ENCODE data around the gene PPP1R15B. TPM values are rescaled to one million over a fixed set of nuclear protein-coding genes. Genes with fewer than 3 reads are reported as not detected.

Gene PPP1R15B
- total RNA-seq, 1 experiment from 2014 or later, result 50.7 TPM

DNA sequence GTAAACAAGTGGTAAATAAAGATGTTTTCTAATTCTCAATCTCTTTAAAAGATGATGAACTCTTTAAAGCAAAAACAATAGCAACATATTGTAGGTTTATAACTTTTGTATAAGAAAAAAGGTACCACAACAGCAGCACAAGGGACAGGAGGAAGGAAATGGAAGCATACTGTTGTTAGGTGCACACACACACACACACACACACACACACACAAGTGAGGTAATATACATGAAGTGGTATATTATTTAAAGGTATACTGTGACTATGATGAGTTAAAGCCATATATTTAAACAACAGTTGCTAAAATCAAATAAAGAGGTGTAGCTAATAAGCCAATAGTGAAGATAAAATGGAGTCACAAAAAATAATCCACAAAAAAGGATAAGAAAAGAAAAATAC lies 20.0 kb downstream of the PPP1R15B start:
- DNase-seq (no peak), ATAC-seq (no peak)
- intact Hi-C loops (cut with micrococcal nuclease), result no loop called here
- no peaks in the 10 kb centered on the region for H3K9me2 ChIP-seq (replicated peaks; ENCODE audit: low read length)
- H3K27me3 ChIP-seq (ENCODE audit: low read length), result no peaks in the 10 kb centered on the region
- ChIA-PET CTCF (no interaction called here), POLR2A (ENCODE audit: unreplicated experiment) (no interaction called here)
- H2AFZ ChIP-seq (ENCODE audit: low read length), result no peak overlapping the region
- no peak overlapping the region for H3K4me3 ChIP-seq (ENCODE audit: low read length)
- no peak overlapping the region for H3K9ac ChIP-seq (ENCODE audit: low read length)
- no peaks in the 10 kb centered on the region for H3K4me1 ChIP-seq (ENCODE audit: insufficient read depth, low read length)
- no peaks in the 10 kb centered on the region for H3K9me3 ChIP-seq (ENCODE audit: low read length)
- no TSS peak for BruUV-seq (replicated peaks)
- no peaks in the 10 kb centered on the region for H3K36me3 ChIP-seq (ENCODE audit: low read depth, low read length)
- no peaks in the 10 kb centered on the region for H3K79me2 ChIP-seq (ENCODE audit: low read length)
- H3F3A ChIP-seq (ENCODE audit: low read length, unreplicated experiment), result no peaks in the 10 kb centered on the region
- H4K20me1 ChIP-seq (ENCODE audit: low read length), result no peaks in the 10 kb centered on the region
- TF ChIP-seq EZH2phosphoT487 (IDR thresholded peaks at IDR 0.05; ENCODE audit: borderline replicate concordance, low read length) (no peak), CTCF (conservative IDR thresholded peaks at IDR 0.05; ENCODE audit: low read depth, low read length) (no peak), EZH2 (IDR thresholded peaks at IDR 0.05; ENCODE audit: low read length, unreplicated experiment) (no peak)
- H3K27ac ChIP-seq (ENCODE audit: low read length), result no peak overlapping the region
- H3K4me2 ChIP-seq (ENCODE audit: low read length), result no peak overlapping the region

GRCh38 chr1:204390751-204391466 lies 20.7 kb downstream of the PPP1R15B start:
- no peaks in the 10 kb centered on the region for H3F3A ChIP-seq (ENCODE audit: low read length, unreplicated experiment)
- DNase-seq (no peak), ATAC-seq (no peak)
- no peak overlapping the region for H3K9ac ChIP-seq (ENCODE audit: low read length)
- intact Hi-C loops (cut with micrococcal nuclease), result no loop called here
- H3K9me2 ChIP-seq (replicated peaks; ENCODE audit: low read length), result no peaks in the 10 kb centered on the region
- H2AFZ ChIP-seq (ENCODE audit: low read length), result no peak overlapping the region
- no peak overlapping the region for H3K27ac ChIP-seq (ENCODE audit: low read length)
- ChIA-PET CTCF (no interaction called here), POLR2A (ENCODE audit: unreplicated experiment) (interaction anchor here (0.6 kb wide), 1 partner anchor 53 kb away, joined by 4 read pairs; no protein-coding TSS in a partner anchor)
- no peaks in the 10 kb centered on the region for H3K36me3 ChIP-seq (ENCODE audit: low read depth, low read length)
- TF ChIP-seq CTCF (conservative IDR thresholded peaks at IDR 0.05; ENCODE audit: low read depth, low read length) (no peak), EZH2 (IDR thresholded peaks at IDR 0.05; ENCODE audit: low read length, unreplicated experiment) (no peak), EZH2phosphoT487 (IDR thresholded peaks at IDR 0.05; ENCODE audit: borderline replicate concordance, low read length) (no peak)
- H3K9me3 ChIP-seq (ENCODE audit: low read length), result no peaks in the 10 kb centered on the region
- no peaks in the 10 kb centered on the region for H3K79me2 ChIP-seq (ENCODE audit: low read length)
- H3K4me1 ChIP-seq (ENCODE audit: insufficient read depth, low read length), result no peaks in the 10 kb centered on the region
- no peaks in the 10 kb centered on the region for H4K20me1 ChIP-seq (ENCODE audit: low read length)
- no TSS peak for BruUV-seq (replicated peaks)
- H3K4me3 ChIP-seq (ENCODE audit: low read length), result no peak overlapping the region
- no peaks in the 10 kb centered on the region for H3K27me3 ChIP-seq (ENCODE audit: low read length)
- H3K4me2 ChIP-seq (ENCODE audit: low read length), result no peak overlapping the region

- H3K4me2 ChIP-seq (ENCODE audit: low read length), result no peak overlapping the region
- no peaks in the 10 kb centered on the region for H3K36me3 ChIP-seq (ENCODE audit: low read depth, low read length)
- no peaks in the 10 kb centered on the region for H3K79me2 ChIP-seq (ENCODE audit: low read length)
- ChIA-PET POLR2A (ENCODE audit: unreplicated experiment) (no interaction called here), CTCF (interaction anchor here (1.2 kb wide), 1 partner anchor 13 kb away, joined by 9 read pairs; no protein-coding TSS in a partner anchor)
- H3K27ac ChIP-seq (ENCODE audit: low read length), result no peak overlapping the region
- H3K27me3 ChIP-seq (ENCODE audit: low read length), result no peaks in the 10 kb centered on the region
- DNase-seq, result no peak
- intact Hi-C loops (cut with micrococcal nuclease), result no loop called here
- H2AFZ ChIP-seq (ENCODE audit: low read length), result no peak overlapping the region
- no peaks in the 10 kb centered on the region for H3F3A ChIP-seq (ENCODE audit: low read length, unreplicated experiment)
- peaks cover 8% of the 10 kb centered on the region for H3K4me1 ChIP-seq (ENCODE audit: insufficient read depth, low read length)
- no peaks in the 10 kb centered on the region for H4K20me1 ChIP-seq (ENCODE audit: low read length)
- no peak overlapping the region for H3K9ac ChIP-seq (ENCODE audit: low read length)
- BruUV-seq (replicated peaks), result no TSS peak
- no peaks in the 10 kb centered on the region for H3K9me3 ChIP-seq (ENCODE audit: low read length)
- no peak overlapping the region for H3K4me3 ChIP-seq (ENCODE audit: low read length)
- TF ChIP-seq EZH2phosphoT487 (IDR thresholded peaks at IDR 0.05; ENCODE audit: borderline replicate concordance, low read length) (no peak), CTCF (conservative IDR thresholded peaks at IDR 0.05; ENCODE audit: low read depth, low read length) (no peak), EZH2 (IDR thresholded peaks at IDR 0.05; ENCODE audit: low read length, unreplicated experiment) (no peak)
- no peak for ATAC-seq
- H3K9me2 ChIP-seq (replicated peaks; ENCODE audit: low read length), result no peaks in the 10 kb centered on the region
Observed at GRCh38 chr1:204385727-204386126, 25.9 kb downstream of the PPP1R15B start.

All from PC-3 (cell line).